Tongue (tissue), 2 donors: ENCODE results near the gene BACH2. TPM values are rescaled to one million over a fixed set of nuclear protein-coding genes. Genes with fewer than 3 reads are reported as not detected.
A peak's percentile ranks its signal among the peaks of the same experiment; 100 is the strongest.

Experiments used
- DNase-seq: peaks from one replicate; pipeline ENCODE4 v3.0.0-alpha.2; 2015
- total RNA-seq: library from RNA; depleted of rRNA; stranded (reverse); fragments of >200 nt; gene quantifications from one replicate; pipeline ENCODE4 v1.2.3, GENCODE V29; 2014

Gene BACH2
- total RNA-seq, 1 donor from 2014 or later: 8.3 TPM

DNA sequence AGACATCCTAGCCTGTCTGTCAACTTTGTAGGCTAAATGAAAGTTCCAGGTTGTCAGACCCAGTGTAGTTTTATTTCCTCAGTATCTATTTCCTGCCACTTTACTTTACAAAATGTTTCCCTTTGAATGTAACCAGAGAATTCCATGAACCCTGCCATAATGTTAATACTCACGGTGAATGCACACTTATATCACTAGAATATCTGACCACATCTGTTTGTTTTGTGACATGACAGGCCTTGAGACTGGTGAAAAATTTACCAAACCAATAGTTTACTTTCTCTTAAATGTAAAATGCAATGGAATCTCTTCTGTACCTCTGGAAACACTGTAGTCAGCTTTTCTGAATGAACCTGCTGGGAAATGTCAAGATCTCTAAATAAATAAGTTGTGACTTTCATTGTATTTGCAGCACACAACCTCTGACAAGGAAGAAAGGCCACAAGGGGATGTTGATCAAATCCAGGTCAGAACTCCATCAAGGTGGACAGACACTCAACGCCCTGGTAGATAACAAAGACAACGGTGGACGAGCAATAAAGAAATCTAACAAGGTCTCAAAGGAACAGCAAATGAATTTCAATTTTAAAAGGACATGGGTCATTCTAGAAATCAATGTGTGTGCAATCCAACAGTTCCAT is 59.2 kb downstream of the BACH2 start:
- no peak for DNase-seq

DNA sequence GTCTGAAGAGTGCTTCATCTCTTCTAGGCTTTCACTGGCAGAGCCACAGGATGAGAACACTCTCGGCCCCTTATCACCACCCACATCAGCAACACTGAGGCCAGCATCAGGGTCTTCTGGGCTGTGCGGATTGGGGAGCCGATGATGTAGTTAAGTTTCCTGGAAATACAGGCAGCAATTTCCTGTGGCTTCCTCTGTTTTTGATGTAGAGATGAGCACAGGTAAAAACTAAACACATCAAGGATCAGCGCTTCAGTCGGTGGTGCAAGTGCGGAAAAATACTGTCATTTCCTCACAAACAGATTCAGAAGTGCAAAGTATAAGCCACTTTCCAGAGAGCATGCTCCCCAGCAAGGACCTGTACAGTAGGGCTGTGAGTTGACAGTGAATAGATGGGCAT is 62.6 kb downstream of the BACH2 start:
- DNase-seq: no peak

- no peak for DNase-seq
Observed at GRCh38 chr6:90233213-90233612, 63.4 kb downstream of the BACH2 start.

GRCh38 chr6:90231798-90232197 is 64.8 kb downstream of the BACH2 start:
- no peak for DNase-seq

GRCh38 chr6:90231308-90231707 is 65.3 kb downstream of the BACH2 start:
- no peak for DNase-seq

- DNase-seq: no peak
Observed at GRCh38 chr6:90230548-90231215, 66.0 kb downstream of the BACH2 start.

- DNase-seq: no peak
Observed at GRCh38 chr6:90229331-90230010, 67.2 kb downstream of the BACH2 start.

DNA sequence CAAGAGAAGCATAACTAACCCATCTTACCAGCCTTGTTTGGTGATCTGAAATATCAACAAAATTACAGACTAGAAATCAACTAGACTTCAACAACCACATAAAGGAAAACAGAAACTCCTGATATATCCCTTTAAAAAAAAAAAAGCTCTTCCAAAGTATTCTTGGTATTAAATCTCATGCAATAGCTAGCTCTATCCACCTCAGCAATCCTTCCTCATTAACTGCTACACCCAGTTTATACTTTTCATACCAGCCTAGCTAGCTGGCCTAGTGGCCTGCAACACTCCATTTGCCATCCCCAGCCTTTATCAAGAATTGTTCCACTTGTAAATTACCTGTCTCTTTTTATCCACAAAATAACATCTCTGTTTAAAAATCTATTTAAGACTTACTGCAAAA is 69.0 kb downstream of the BACH2 start:
- no peak for DNase-seq

GRCh38 chr6:90227213-90227612 is 69.4 kb downstream of the BACH2 start:
- peak; percentile 60 for DNase-seq

- no peak for DNase-seq
Observed at GRCh38 chr6:90226257-90226656, 70.4 kb downstream of the BACH2 start.

GRCh38 chr6:90224196-90224595 is 72.4 kb downstream of the BACH2 start:
- no peak for DNase-seq

DNA sequence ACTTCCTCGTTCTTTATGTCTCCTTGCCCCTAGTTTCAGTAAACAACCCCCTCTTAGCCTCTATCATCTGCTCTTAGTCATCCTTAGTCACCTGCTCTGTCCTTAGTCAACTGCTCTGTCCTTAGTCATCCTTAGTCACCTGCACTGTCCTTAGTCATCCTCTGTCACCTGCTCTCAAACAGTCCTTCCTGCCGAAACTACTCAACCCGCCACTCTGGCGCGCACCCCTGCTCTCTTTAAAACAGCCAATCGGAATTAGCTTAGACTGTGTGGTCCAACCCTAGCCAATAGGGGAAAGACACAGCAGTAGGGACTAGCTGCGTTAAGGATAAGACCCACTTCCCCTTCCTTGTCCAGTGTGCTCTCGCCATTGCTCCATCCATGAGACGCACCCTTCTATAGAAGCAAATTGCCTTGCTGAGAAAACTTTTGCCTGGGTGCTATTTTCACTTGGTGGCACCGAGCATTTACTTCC is 73.9 kb downstream of the BACH2 start:
- DNase-seq: no peak

GRCh38 chr6:90222008-90222407 is 74.6 kb downstream of the BACH2 start:
- no peak for DNase-seq

- DNase-seq: no peak
Observed at GRCh38 chr6:90221403-90221802, 75.2 kb downstream of the BACH2 start.

DNA sequence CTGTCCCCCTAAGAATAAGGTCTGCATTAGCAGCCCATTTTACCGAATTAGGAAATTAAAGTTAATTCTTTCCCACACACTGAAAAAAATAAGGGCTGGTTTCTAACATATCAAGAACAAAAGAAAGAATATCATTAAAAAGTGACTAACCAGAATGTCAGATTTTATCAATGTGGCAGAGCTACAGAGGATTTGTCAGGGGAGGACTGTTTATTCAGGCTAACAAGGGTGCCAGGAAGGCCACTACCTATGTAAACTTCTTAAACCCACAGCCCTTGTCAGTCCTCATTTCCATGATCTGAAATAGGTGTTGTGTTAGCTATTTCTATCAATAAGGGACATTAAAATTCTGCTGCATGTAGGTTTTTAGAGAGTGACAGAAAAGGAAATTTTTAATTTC is 76.4 kb downstream of the BACH2 start:
- DNase-seq: no peak

DNA sequence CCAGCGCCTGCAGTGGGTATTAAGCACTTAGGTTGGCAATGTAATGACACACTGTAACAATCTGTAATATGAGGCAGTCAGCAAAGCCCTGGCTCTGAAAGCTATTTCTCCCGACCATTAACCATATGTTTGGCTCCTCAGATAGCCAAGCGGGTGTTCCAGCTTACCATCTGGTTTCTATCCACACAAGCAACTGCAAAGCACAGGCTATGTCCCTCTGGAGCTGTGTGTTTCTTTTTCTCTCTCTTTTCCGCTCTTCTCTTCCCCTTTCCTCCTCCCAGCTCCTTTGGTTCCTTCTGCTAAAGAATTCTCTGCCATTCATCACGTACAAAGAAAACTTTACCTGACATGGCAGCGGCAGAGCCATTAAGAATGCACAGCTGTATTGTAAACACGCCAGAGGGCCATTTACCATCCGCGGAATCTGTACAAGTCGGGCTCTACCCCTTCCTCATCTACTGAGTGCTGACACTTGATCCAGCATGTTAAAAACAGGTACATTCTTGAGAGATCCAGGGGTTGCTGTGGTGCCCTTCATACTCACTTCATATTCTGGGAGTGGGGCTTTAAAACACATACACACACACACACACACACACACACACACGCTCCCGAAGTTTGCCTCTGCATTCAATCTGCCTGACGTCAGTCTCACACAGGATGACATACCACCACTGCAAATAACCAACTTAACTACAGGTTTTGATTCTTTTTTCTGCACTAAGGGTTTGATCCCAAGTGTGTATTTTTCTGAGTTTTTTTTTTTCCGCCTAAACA is 77.2 kb downstream of the BACH2 start:
- DNase-seq: peak; percentile 98

- no peak for DNase-seq
Observed at GRCh38 chr6:90218959-90219208, 77.8 kb downstream of the BACH2 start.

GRCh38 chr6:90217506-90218127 is 79.0 kb downstream of the BACH2 start:
- no peak for DNase-seq

DNA sequence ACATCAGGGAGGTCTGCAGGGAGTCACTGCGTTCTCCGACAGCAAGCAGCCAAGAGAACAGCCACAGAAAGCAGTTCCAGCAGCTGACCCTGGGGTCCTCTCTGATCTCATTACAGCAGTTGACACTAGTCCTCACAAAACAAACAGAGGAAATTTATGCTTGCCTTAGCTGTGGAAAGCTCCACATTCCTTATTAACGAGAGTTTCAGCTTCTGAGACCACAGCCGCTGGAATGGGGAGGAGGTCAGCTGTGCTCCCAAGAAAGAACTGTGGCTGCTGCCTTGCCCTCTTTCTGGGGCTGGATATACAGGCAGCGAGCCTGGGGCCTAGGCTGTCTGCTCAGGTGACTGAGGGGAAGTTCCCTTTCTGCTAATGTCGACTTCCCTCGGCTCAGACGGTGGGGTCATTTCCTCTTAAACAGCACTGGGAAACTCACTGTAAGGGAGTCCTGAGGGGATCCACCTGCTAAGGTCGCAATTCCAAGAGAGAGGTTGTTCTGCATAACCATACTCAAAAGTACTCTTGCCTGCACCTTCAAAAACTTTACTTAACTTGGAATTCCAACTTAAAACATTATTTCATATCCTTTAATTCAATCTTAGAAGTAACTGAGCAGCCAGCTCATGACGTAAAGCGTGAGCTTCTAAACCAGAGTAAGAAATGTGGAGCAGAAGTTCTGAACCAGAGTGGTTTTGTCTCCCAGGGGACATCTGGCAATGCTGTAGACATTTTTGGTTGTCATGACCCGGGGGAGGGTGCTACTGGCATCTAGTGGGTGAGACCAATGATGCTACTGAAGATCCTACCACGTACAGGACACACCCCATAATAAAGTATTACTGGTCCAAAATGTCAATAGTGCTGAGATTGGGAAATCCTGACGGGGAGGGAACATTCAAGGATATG is 80.3 kb downstream of the BACH2 start:
- peak; percentile 68 for DNase-seq

DNA sequence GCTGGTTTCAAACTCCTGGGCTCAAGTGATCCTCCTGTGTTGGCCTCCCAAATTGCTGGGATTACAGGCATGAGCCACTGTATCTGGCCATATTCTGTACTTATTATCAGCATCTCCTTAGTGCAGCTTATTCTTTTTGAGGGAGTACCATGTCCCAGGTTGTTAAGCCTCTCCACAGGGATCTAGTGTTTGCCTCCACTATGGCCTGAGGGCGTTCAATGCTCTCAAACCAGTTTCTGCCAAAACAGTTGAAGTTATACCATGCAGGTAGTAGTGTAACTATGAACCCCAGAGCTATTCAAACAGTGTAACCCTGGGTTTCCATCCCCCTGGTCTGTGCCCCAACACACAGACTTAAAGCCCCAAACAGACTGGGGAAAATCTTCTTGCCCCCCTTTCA is 81.7 kb downstream of the BACH2 start:
- no peak for DNase-seq

- DNase-seq: no peak
Observed at GRCh38 chr6:90214461-90214860, 82.2 kb downstream of the BACH2 start.

DNA sequence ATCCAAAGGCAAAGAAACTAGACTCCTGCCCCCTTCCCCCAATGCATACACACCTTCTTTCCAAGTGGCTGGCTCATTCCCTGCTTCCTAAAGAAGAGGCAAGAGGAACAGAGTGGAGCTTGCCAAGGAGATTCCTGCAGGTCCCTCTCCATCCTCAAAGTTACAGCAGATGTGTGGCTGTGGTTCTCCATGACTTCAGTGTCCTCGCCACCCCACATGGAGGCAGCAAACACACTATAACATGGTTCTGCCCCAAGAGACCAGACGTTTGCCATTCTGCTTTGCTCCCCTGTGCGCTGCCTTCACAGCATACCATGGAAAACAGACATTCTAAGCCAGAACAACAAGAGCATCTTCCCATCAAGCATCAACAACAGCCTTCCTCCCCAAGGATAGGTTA is 84.4 kb downstream of the BACH2 start:
- DNase-seq: no peak
